IPS-NIHi7 (cell line): ENCODE measurements around the gene GAN.
"Not testable (repeated sequence)": the region's sequence is repeated elsewhere in the genome, so short reads cannot be mapped to it uniquely, and the experiment has no call there.

ENCODE experiments used
- DNase-seq: peaks from one replicate; pipeline ENCODE4 v3.0.0; 2012; ENCODE audit warnings: mixed read lengths; ENCODE audit errors: extremely low spot score

The GAN gene

GRCh38 chr16:81310045-81310644 lies 4.6 kb upstream of the GAN start:
- DNase-seq: no peak

- no peak for DNase-seq
Measured at GRCh38 chr16:81311762-81312161, 3.0 kb upstream of the GAN start.

DNA sequence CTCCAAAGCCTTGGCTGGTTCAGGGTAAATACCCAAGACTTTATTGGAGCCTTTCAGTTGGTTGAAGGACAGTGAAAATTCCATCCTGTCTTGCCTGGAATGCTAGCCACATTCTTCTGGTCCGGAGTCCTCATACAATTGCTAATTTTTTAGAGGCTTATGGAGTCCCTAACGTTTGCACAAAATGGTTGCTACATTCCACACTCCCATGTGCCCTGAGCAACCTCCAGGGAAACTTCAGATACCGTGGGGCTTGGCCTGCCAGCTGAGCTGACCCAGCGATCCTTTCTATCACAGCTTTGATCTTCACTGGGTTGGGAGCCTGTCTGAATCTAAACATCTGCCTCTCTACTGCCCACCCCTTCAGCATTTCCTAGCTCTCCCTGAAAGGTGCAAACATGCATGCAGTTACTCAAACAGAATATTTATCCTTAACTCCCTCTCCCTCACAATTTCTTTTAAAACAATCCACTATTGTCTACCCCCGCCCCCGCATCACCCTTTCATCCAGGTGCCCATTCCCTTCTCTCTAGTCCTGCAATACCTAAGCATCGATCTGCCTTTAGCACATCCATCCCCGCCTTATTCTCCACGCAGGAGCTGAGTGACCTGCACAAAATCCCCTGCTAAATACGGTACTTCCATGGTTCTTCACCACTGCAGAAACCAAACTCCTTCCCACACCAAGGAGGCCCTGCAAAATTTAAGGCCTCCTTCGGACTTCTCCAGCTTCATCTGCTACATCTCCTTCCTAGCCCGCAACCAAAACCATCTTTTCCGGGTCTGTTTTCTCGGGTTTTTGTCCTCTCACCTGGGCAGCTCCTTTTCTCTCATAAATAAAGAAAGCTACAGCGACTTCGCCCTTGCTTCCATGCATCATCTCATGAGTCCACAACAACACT lies 810 bp upstream of the GAN start:
- peak; percentile 45 for DNase-seq

DNA sequence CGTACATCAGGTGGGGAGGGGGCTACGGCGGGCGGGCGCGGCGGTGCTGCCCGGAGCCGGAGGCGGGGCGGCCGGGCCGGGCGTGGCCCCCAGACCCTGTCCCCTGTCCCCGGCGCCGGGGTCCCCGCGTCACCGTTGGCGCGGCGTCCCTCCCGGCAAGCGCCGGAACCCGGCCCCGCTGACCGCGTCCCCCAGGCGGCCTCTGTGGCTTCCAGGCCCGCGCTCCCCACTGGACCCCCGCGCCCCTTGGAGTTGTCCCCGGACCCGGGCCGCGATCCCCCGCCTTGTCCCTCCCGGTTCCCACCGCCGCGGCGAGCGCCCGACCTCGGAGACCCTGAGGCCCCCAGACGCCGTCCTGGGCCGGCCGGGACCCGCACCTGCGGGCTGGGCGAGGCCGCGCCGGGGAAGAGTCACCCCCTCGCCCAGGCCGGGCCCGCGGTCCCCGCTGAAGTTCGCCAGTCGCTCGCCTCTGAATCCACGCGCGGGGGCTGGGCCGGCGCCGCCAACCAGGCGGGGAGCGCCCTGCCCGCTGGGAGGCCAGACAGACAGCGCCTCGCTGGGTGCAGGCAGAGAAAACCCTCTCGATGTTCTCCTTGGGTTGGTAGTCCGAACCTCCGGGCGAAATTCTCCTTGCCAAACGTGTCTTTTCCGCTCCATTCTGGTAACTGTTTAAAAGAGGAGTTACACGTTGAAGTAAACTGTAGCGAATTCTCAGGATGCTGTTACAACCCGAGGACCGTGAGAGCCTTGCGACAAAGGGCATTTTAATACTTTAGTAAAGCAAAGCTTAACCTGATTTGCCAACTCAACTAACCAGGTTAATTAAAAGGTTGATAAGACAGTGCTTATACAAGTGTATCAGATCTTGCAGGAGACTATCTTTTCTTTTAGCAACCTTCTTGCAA lies 761 bp downstream of the GAN start:
- DNase-seq: no peak

DNA sequence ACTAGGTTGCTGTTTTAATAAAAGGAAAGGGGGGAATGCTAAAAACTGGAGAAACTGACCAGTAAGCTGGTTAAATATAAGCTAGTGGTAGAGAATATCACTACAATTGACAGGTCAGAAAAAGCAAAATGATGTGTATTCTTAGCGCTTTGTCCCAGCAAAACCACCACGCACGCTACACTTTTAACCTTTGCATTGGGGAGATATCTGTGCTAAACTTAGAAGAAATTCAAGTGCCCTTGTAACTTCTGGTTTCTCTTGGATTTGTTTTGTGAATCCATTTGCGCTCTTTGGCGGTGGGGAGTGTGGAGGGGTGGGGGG lies 1.4 kb downstream of the GAN start:
- no peak for DNase-seq

- no peak for DNase-seq
Measured at GRCh38 chr16:81318711-81319110, 3.9 kb downstream of the GAN start.

- no peak for DNase-seq
Measured at GRCh38 chr16:81319221-81319912, 4.6 kb downstream of the GAN start.

- DNase-seq: no peak
Measured at GRCh38 chr16:81321039-81321438, 6.3 kb downstream of the GAN start.

DNA sequence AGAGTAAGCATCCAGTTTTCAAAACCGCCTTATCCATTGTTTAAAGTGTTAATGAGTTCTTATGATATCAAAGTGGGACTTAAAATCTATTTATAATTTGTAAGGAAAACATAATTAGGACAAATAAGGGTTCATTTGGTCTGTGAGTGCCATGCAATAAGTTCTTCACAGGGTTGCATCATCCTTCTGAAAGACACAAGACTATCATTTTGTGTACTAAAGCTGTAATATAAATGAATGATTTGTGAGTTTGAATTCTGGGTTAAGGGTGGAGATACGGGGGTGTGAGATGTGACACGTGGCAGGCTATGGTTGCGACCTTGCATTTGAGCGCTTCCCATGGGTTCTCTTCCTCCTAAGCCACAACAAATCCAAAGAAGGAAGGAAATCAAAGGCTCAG lies 6.8 kb downstream of the GAN start:
- DNase-seq: no peak

DNA sequence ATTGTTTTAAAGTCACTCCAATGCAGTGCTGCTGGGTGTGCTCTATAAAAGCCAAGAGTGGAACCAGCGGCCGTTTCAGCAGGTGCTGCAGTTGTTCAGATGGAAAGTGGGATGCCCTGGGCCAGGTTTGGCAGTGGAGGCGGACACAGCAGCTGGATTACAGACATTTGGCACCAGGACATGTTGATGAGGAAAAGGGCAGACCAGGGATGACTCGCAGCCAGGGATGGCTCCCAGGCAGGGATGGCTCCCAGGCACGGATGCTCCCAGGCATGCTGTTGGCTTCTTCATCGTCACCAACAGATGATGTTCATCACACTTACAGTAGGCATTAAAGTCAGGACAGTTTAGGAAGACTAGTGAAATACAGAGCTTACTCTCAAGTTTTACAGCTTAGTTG lies 10.0 kb downstream of the GAN start:
- no peak for DNase-seq

- no peak for DNase-seq
Measured at GRCh38 chr16:81327011-81327410, 12.2 kb downstream of the GAN start.

DNA sequence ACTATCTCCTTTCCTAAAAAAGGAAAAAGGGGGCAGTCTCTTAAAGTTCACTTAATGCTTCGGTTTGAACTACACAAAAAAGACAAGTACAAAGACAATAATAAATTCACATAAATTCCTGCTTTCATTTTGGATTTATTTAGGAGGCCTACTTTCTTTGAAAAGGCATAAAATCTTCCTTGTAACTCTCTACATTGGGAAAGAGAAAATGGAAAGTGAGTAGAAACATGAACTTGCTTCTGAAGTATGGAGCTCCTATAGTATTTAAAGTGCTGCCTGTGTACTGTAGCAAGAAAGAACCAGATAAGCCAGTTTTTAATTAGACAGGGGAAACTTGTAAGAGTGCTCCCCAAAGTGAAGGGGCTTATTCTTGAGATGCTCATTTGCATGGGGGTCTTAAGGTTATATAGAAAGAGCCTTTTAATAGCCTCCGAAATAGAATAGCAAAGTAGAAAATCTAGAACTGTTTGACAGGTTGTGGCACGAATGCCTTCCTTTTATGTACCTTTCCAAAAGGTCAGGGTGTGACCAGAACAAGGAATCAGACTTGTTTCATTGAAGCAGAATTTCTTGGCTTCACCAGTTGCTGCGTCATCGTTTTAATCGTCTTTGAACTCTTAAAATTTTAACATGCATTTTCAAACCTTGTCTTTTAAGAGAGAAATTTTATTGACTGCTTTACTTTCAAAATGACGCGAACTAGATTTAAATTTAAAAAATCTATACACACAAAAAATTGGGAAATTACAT lies 12.9 kb downstream of the GAN start:
- no peak for DNase-seq

DNA sequence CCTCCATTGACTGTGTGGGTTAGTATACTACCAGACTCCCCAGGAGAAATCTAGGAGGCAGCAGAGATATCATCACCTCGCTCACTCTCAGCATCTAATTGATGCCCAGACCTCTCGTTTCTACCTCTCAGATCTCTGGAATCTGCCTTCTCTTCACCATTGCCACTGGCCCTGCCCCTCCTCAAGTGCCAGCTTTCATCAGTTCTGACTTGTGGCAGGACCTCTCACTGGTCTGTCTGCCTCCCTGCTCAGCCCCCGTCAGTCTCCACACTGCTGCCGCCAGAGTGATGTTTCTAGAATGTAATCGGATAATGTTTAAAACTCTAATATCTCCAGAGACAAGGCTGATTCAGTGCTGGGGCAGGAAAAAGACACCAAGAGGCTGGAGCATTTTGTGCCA lies 15.2 kb downstream of the GAN start:
- DNase-seq: no peak

GRCh38 chr16:81333356-81333755 lies 18.6 kb downstream of the GAN start:
- no peak for DNase-seq

DNA sequence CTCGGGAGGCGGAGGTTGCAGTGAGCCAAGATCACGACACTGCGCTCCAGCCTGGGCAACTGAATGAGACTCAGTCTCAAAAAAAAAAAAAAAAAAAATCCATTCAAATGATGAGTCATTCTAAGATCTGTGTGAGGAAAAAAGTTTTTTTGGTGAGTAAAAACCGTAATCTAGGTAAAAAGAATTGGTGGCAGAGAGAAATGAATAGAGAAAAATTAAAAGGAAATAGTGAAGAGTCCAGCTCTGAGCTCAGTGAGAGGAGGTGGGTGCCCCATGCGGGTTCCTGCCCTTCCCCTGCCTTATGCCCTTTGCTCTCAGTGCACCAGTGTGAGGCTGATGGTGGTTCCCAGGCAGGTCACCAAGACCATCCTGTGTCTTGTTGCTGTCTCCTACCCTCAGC lies 20.9 kb downstream of the GAN start:
- no peak for DNase-seq

GRCh38 chr16:81337097-81337496 lies 22.3 kb downstream of the GAN start:
- DNase-seq: no peak

DNA sequence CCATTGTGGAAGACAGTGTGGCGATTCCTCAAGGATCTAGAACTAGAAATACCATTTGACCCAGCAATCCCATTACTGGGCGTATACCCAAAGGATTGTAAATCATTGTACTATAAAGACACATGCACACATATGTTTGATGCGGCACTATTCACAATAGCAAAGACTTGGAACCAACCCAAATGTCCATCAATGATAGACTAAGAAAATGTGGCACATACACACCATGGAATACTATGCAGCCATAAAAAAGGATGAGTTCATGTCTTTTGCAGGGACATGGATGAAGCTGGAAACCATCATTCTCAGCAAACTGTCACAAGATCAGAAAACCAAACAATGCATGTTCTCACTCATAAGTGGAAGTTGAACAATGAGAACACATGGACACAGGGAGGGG lies 30.4 kb downstream of the GAN start:
- DNase-seq: not testable (repeated sequence)

GRCh38 chr16:81347425-81347824 lies 32.7 kb downstream of the GAN start:
- DNase-seq: no peak

GRCh38 chr16:81349608-81350305 lies 35.0 kb downstream of the GAN start:
- no peak for DNase-seq

DNA sequence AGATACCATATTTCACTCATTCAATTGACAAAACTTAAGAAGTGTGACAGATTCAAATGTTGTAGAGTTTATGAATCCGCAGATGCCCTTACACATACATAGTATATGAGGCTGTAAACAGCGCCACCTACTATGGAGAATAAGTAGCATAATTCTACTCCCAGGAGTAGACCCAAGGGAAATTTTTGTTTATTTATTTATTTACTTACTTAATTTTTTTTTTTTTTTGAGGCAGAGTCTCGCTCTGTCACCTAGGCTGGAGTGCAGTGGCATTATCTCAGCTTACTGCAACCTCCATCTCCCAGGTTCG lies 35.5 kb downstream of the GAN start:
- no peak for DNase-seq

GRCh38 chr16:81353895-81354294 lies 39.1 kb downstream of the GAN start:
- no peak for DNase-seq
